ENCODE measurements around the gene MB. TPM values are rescaled to one million over a fixed set of nuclear protein-coding genes. Genes with fewer than 3 reads are reported as not detected.

MB gene
- polyA plus RNA-seq, 3 donors = not detected

DNA sequence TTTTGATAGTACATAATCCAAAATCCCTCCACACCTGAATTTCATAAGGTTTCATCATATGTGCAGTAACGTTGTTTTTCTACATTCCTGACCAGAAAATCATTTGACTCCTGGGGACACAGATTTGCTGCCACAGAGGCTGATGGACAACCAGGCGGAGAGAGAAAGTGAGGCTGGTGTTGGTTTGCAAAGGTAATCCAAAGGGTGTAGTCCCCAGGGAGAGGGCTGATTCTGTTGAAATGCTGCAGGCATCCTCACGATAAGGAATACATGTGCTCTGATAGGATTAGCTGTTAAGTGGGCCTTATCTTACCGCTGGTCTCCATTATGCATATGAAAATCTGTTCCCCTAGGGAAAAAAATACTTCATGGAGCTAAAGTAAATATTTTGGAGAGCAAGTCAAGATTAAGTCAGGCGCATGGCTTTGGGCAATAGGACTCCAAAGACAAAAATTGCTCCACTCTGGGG lies 39.2 kb upstream of the MB start:
- Histone ChIP-seq H3K36me3 (replicated peaks in 1 of 2; ENCODE audit: control insufficient read depth in 1 of 2, insufficient read depth in 2 of 2, low read length in 2 of 2) (peaks cover 43 to 68% of the 10 kb centered on the region in 2 donors), H3K4me3 (replicated peaks in 1 of 3; ENCODE audit: low read depth in 2 of 3, low read length in 3 of 3) (no peak overlapping the region), H4K20me1 (ENCODE audit: insufficient read depth, low read length) (peaks cover 35% of the 10 kb centered on the region), H3K9ac (ENCODE audit: insufficient read depth, low read length, poor library complexity, severe bottlenecking) (no peak overlapping the region), H3K79me2 (ENCODE audit: insufficient read depth, low read length) (peaks cover 48% of the 10 kb centered on the region), H3K4me1 (ENCODE audit: control insufficient read depth in 1 of 2, insufficient read depth in 2 of 2, low read length in 2 of 2) (peaks cover 13 to 21% of the 10 kb centered on the region in 2 donors), H2AFZ (ENCODE audit: insufficient read depth, low read depth, low read length, poor library complexity, severe bottlenecking) (no peak overlapping the region), H3K27me3 (ENCODE audit: control insufficient read depth in 2 of 2, insufficient read depth in 2 of 2, low read length in 2 of 2) (no peaks in the 10 kb centered on the region), H3K9me3 (replicated peaks in 1 of 2; ENCODE audit: control insufficient read depth in 1 of 2, insufficient read depth in 1 of 2, low read length in 2 of 2) (no peaks in the 10 kb centered on the region), H3K27ac (ENCODE audit: low read depth in 1 of 2, low read length in 2 of 2) (no peak overlapping the region), H3K4me2 (replicated peaks; ENCODE audit: extremely low read depth, low read length, poor library complexity, severe bottlenecking) (no peak overlapping the region)
- TF ChIP-seq, protein P1, sequence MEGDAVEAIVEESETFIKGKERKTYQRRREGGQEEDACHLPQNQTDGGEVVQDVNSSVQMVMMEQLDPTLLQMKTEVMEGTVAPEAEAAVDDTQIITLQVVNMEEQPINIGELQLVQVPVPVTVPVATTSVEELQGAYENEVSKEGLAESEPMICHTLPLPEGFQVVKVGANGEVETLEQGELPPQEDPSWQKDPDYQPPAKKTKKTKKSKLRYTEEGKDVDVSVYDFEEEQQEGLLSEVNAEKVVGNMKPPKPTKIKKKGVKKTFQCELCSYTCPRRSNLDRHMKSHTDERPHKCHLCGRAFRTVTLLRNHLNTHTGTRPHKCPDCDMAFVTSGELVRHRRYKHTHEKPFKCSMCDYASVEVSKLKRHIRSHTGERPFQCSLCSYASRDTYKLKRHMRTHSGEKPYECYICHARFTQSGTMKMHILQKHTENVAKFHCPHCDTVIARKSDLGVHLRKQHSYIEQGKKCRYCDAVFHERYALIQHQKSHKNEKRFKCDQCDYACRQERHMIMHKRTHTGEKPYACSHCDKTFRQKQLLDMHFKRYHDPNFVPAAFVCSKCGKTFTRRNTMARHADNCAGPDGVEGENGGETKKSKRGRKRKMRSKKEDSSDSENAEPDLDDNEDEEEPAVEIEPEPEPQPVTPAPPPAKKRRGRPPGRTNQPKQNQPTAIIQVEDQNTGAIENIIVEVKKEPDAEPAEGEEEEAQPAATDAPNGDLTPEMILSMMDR (IDR thresholded peaks at IDR 0.05) = no peak
- Mint-ChIP-seq H3K27ac (peak overlapping the region in 1 of 7 donors; percentile 39), H3K36me3 (peaks cover 55 to 64% of the 10 kb centered on the region in 2 donors), H3K27me3 (ENCODE audit: low read depth in 3 of 3) (peaks cover 0 to 2% (median 0%) of the 10 kb centered on the region in 3 donors), H3K4me1 (peaks cover 42% of the 10 kb centered on the region), H3K9me3 (peaks cover 0 to 6% (median 4%) of the 10 kb centered on the region in 7 donors), H3K4me3 (no peak overlapping the region)
- DNase-seq = no peak
- intact Hi-C loops (cut with micrococcal nuclease) = no loop called here
- WGBS (ENCODE audit: insufficient coverage) = 100% methylated on average over 1 of the region's 5 CpGs

DNA sequence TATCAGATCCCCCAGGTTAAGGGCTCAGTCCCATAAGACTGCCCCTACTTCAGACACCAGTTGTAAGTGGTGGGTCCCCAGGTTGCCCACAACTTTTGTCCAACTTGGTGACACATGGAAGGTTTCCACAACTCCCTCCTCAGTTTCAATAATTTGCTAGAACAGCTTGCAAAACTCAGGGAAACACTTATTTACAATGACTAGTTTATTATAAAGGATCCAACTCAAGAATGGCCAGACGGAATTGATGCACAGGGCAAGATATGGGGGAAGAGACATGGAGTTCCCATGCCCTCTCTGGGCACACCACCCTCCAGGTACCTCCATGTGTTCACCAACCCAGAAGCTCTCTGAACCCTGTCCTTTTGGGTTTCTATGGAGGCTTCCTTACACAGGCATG lies 36.7 kb upstream of the MB start:
- no peak overlapping the region for H3K4me2 ChIP-seq (replicated peaks; ENCODE audit: extremely low read depth, low read length, poor library complexity, severe bottlenecking)
- no peak overlapping the region for H3K4me3 Mint-ChIP-seq
- H3K4me1 Mint-ChIP-seq = peaks cover 45% of the 10 kb centered on the region
- DNase-seq = no peak
- H3K27me3 ChIP-seq (ENCODE audit: control insufficient read depth in 2 of 2, insufficient read depth in 2 of 2, low read length in 2 of 2) = no peaks in the 10 kb centered on the region
- peaks cover 50% of the 10 kb centered on the region for H4K20me1 ChIP-seq (ENCODE audit: insufficient read depth, low read length)
- peaks cover 0 to 2% (median 0%) of the 10 kb centered on the region in 3 donors for H3K27me3 Mint-ChIP-seq (ENCODE audit: low read depth in 3 of 3)
- H3K9me3 Mint-ChIP-seq = peaks cover 0 to 10% (median 3%) of the 10 kb centered on the region in 7 donors
- H2AFZ ChIP-seq (ENCODE audit: insufficient read depth, low read depth, low read length, poor library complexity, severe bottlenecking) = no peak overlapping the region
- H3K79me2 ChIP-seq (ENCODE audit: insufficient read depth, low read length) = peaks cover 59% of the 10 kb centered on the region
- H3K9ac ChIP-seq (ENCODE audit: insufficient read depth, low read length, poor library complexity, severe bottlenecking) = no peak overlapping the region
- H3K9me3 ChIP-seq (replicated peaks in 1 of 2; ENCODE audit: control insufficient read depth in 1 of 2, insufficient read depth in 1 of 2, low read length in 2 of 2) = peaks cover 0 to 3% of the 10 kb centered on the region in 2 donors
- peaks cover 50 to 55% of the 10 kb centered on the region in 2 donors for H3K36me3 Mint-ChIP-seq
- H3K4me3 ChIP-seq (replicated peaks in 1 of 3; ENCODE audit: low read depth in 2 of 3, low read length in 3 of 3) = no peak overlapping the region
- peaks cover 13 to 18% of the 10 kb centered on the region in 2 donors for H3K4me1 ChIP-seq (ENCODE audit: control insufficient read depth in 1 of 2, insufficient read depth in 2 of 2, low read length in 2 of 2)
- TF ChIP-seq, protein P1 (IDR thresholded peaks at IDR 0.05) = no peak
- H3K27ac Mint-ChIP-seq = peak overlapping the region in 1 of 7 donors; percentile 10
- H3K27ac ChIP-seq (ENCODE audit: low read depth in 1 of 2, low read length in 2 of 2) = peak overlapping the region in 1 of 2 donors; percentile 40
- WGBS (ENCODE audit: insufficient coverage) = no CpG with 5 or more reads among the region's 1 CpG
- intact Hi-C loops (cut with micrococcal nuclease) = no loop called here
- peaks cover 32 to 54% of the 10 kb centered on the region in 2 donors for H3K36me3 ChIP-seq (replicated peaks in 1 of 2; ENCODE audit: control insufficient read depth in 1 of 2, insufficient read depth in 2 of 2, low read length in 2 of 2)
